ENCODE results near the gene SFT2D1. TPM values are rescaled to one million over a fixed set of nuclear protein-coding genes. Genes with fewer than 3 reads are reported as not detected.

SFT2D1 gene
- total RNA-seq, 1 experiment from 2014 or later, result 40.2 TPM

DNA sequence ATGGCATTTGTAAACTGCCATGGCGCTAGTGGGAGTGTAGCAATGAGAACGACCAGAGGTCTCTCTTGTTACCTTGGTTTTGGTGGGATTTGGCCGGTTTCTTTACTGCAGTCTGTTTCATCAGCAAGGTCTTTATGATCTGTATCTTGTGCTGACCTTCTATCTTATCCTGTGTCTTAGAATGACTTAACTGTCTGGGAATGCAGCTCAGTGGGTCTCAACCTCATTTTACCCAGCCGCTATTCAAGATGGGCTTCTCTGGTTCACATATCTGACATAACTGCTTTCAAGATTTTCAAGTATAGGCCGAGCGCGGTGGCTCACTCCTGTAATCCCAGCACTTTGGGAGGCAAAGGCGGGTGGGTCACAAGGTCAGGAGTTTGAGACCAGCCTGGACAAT lies 1.9 kb upstream of the SFT2D1 start:
- H2BK5ac ChIP-seq (ENCODE audit: insufficient read length, low read length), result no peak overlapping the region
- no peak overlapping the region for H2BK15ac ChIP-seq (ENCODE audit: low read depth, low read length)
- no peak overlapping the region for H2BK20ac ChIP-seq (ENCODE audit: low read depth, low read length, poor library complexity, severe bottlenecking)
- H3K4ac ChIP-seq (ENCODE audit: low read depth, low read length), result no peak overlapping the region
- no peak overlapping the region for H4K8ac ChIP-seq (replicated peaks; ENCODE audit: insufficient read length, low read depth, low read length)
- H3K9me3 ChIP-seq (ENCODE audit: control insufficient read depth, low read depth, low read length), result no peaks in the 10 kb centered on the region
- H3K56ac ChIP-seq (ENCODE audit: insufficient read length, low read depth, low read length), result no peak overlapping the region
- no peak overlapping the region for H3K9ac ChIP-seq (ENCODE audit: extremely low read depth, insufficient read length, low read length)
- H3K4me3 Mint-ChIP-seq, result peak overlapping the region in 1 of 2 experiments; percentile 27; a peak in 2 of 5 replicates
- H3K9me3 Mint-ChIP-seq, result peaks cover 0 to 2% of the 10 kb centered on the region in 2 experiments; a peak in 2 of 5 replicates
- no peak overlapping the region; a peak in 1 of 7 replicates for H3K27ac Mint-ChIP-seq
- no peak overlapping the region for H3K14ac ChIP-seq (ENCODE audit: insufficient read depth, low read length)
- H3K23me2 ChIP-seq (ENCODE audit: insufficient read length, low read depth, low read length, poor library complexity, severe bottlenecking), result peaks cover 8% of the 10 kb centered on the region
- no peak overlapping the region for H2BK120ac ChIP-seq (ENCODE audit: low read depth, low read length, poor library complexity, severe bottlenecking)
- H3K79me2 ChIP-seq (ENCODE audit: insufficient read depth, low read length), result peaks cover 26% of the 10 kb centered on the region
- H4K91ac ChIP-seq (ENCODE audit: insufficient read length, low read depth, low read length), result no peak overlapping the region
- no peak overlapping the region for H2BK12ac ChIP-seq (ENCODE audit: insufficient read length, low read depth, low read length)
- H3K79me1 ChIP-seq (ENCODE audit: insufficient read depth, low read depth, low read length, poor library complexity, severe bottlenecking), result peaks cover 11% of the 10 kb centered on the region
- peaks cover 5% of the 10 kb centered on the region; the same call in 1 of the 2 replicates for H3K4me1 ChIP-seq (ENCODE audit: insufficient read depth, low read length)
- H4K20me1 ChIP-seq (ENCODE audit: control insufficient read depth, insufficient read depth, insufficient read length), result no peaks in the 10 kb centered on the region
- no peak overlapping the region for H3T11ph ChIP-seq (ENCODE audit: low read length)
- H3K4me1 Mint-ChIP-seq, result peaks cover 10 to 16% of the 10 kb centered on the region in 2 experiments
- no CpG with 5 or more reads among the region's 8 CpGs for WGBS (ENCODE audit: extremely low coverage, insufficient read length, low lambda C conversion rate)
- peaks cover 0 to 1% (median 0%) of the 10 kb centered on the region in 3 experiments; a peak in 2 of 7 replicates for H3K36me3 Mint-ChIP-seq (ENCODE audit: insufficient read depth in 1 of 3, low read depth in 3 of 3)
- no peak overlapping the region for H3K27ac ChIP-seq (ENCODE audit: insufficient read length, low read depth, low read length)
- no peaks in the 10 kb centered on the region for H3K27me3 ChIP-seq (ENCODE audit: insufficient read depth, low read length)
- DNase-seq, result no peak
- no peak overlapping the region for H3K23ac ChIP-seq (ENCODE audit: insufficient read length, low read depth, low read length)
- H3K4me2 ChIP-seq (ENCODE audit: insufficient read depth, insufficient read length, low read length), result no peak overlapping the region
- no peak overlapping the region for H2AK5ac ChIP-seq (ENCODE audit: insufficient read length, low read length)
- H4K5ac ChIP-seq (ENCODE audit: insufficient read length, low read depth, low read length), result no peak overlapping the region
- peaks cover 1% of the 10 kb centered on the region; the same call in 1 of the 2 replicates for H3K27me3 Mint-ChIP-seq (ENCODE audit: low read depth)
- TF ChIP-seq, protein P1, sequence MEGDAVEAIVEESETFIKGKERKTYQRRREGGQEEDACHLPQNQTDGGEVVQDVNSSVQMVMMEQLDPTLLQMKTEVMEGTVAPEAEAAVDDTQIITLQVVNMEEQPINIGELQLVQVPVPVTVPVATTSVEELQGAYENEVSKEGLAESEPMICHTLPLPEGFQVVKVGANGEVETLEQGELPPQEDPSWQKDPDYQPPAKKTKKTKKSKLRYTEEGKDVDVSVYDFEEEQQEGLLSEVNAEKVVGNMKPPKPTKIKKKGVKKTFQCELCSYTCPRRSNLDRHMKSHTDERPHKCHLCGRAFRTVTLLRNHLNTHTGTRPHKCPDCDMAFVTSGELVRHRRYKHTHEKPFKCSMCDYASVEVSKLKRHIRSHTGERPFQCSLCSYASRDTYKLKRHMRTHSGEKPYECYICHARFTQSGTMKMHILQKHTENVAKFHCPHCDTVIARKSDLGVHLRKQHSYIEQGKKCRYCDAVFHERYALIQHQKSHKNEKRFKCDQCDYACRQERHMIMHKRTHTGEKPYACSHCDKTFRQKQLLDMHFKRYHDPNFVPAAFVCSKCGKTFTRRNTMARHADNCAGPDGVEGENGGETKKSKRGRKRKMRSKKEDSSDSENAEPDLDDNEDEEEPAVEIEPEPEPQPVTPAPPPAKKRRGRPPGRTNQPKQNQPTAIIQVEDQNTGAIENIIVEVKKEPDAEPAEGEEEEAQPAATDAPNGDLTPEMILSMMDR (conservative IDR thresholded peaks at IDR 0.05), result no peak
- H2AFZ ChIP-seq (ENCODE audit: low read length), result no peak overlapping the region
- no peak overlapping the region for H3K18ac ChIP-seq (ENCODE audit: insufficient read length, low read depth, low read length)
